ENCODE data around the gene WNT7B. TPM values are rescaled to one million over a fixed set of nuclear protein-coding genes. Genes with fewer than 3 reads are reported as not detected.

WNT7B gene
- polyA plus RNA-seq, 1 of the 3 experiments (the other 2 are of a cell fraction): 0.13 TPM

GRCh38 chr22:46021577-46021976, 44.6 kb upstream of the WNT7B start:
- no peak for DNase-seq
- no peak overlapping the region for H3K4me3 ChIP-seq (ENCODE audit: low read depth in 2 of 2, low read length in 1 of 2)
- no peaks in the 10 kb centered on the region for H3K36me3 ChIP-seq (replicated peaks in 1 of 2; ENCODE audit: control insufficient read depth in 1 of 2, insufficient read depth in 2 of 2, low read length in 1 of 2)
- no peaks in the 10 kb centered on the region for H3K27me3 ChIP-seq (ENCODE audit: insufficient read depth)
- H3K9me3 ChIP-seq: no peaks in the 10 kb centered on the region
- peaks cover 3% of the 10 kb centered on the region; the same call in 1 of the 2 replicates for H3K79me2 ChIP-seq (ENCODE audit: insufficient read depth)
- H3K9me2 ChIP-seq: no peaks in the 10 kb centered on the region
- TF ChIP-seq MEF2A (IDR thresholded peaks at IDR 0.05; ENCODE audit: borderline replicate concordance, low read depth) (no peak), REST (IDR thresholded peaks at IDR 0.05; ENCODE audit: low read depth, low read length) (no peak)
- H3K27ac ChIP-seq (ENCODE audit: low read depth in 2 of 2, low read length in 1 of 2): no peak overlapping the region
- ChIA-PET CTCF (interaction anchor here (0.9 kb wide), 2 partner anchors 15 to 27 kb away, joined by 3 read pairs; no protein-coding TSS in a partner anchor), POLR2A (no interaction called here)
- no peak overlapping the region for H3K9ac ChIP-seq
- H3F3A ChIP-seq (replicated peaks; ENCODE audit: insufficient read depth): peaks cover 21% of the 10 kb centered on the region
- no peaks in the 10 kb centered on the region for H3K4me1 ChIP-seq (ENCODE audit: control insufficient read depth in 1 of 2, insufficient read depth in 2 of 2, low read depth in 1 of 2, low read length in 1 of 2)
- no peak overlapping the region for H3K4me2 ChIP-seq
- H4K20me1 ChIP-seq (ENCODE audit: insufficient read depth): no peaks in the 10 kb centered on the region
- 77% methylated on average over 3 of the region's 3 CpGs for WGBS (ENCODE audit: low lambda C conversion rate)
- H2AFZ ChIP-seq (ENCODE audit: low read depth): no peak overlapping the region

- Histone ChIP-seq H3K79me2 (ENCODE audit: insufficient read depth) (peaks cover 18% of the 10 kb centered on the region), H3K9ac (no peak overlapping the region), H3K4me3 (ENCODE audit: low read depth in 2 of 2, low read length in 1 of 2) (no peak overlapping the region), H3K4me2 (no peak overlapping the region), H3F3A (replicated peaks; ENCODE audit: insufficient read depth) (peaks cover 37% of the 10 kb centered on the region), H3K27me3 (ENCODE audit: insufficient read depth) (no peaks in the 10 kb centered on the region), H3K27ac (ENCODE audit: low read depth in 2 of 2, low read length in 1 of 2) (no peak overlapping the region), H4K20me1 (ENCODE audit: insufficient read depth) (no peaks in the 10 kb centered on the region), H3K4me1 (ENCODE audit: control insufficient read depth in 1 of 2, insufficient read depth in 2 of 2, low read depth in 1 of 2, low read length in 1 of 2) (peaks cover 9 to 13% of the 10 kb centered on the region in 2 experiments), H2AFZ (ENCODE audit: low read depth) (no peak overlapping the region), H3K9me2 (no peaks in the 10 kb centered on the region), H3K36me3 (replicated peaks in 1 of 2; ENCODE audit: control insufficient read depth in 1 of 2, insufficient read depth in 2 of 2, low read length in 1 of 2) (no peaks in the 10 kb centered on the region), H3K9me3 (no peaks in the 10 kb centered on the region)
- ChIA-PET CTCF (interaction anchor here (1.6 to 1.9 kb wide), 3 partner anchors 13 to 34 kb away, joined by 4 to 16 read pairs (median 7); no protein-coding TSS in a partner anchor), POLR2A (interaction anchor here (1.4 kb wide), 1 partner anchor 16 kb away, joined by 3 read pairs; no protein-coding TSS in a partner anchor)
- no peak for TF ChIP-seq SIN3A (IDR thresholded peaks at IDR 0.05; ENCODE audit: borderline replicate concordance, low read depth, low read length)
- TF ChIP-seq NFIC (IDR thresholded peaks at IDR 0.05; ENCODE audit: borderline replicate concordance): no peak
- no peak for TF ChIP-seq RXRA (IDR thresholded peaks at IDR 0.05; ENCODE audit: borderline replicate concordance, low read depth)
- TF ChIP-seq CHD2 (IDR thresholded peaks at IDR 0.05; ENCODE audit: low read length, partially characterized antibody): no peak
- TF ChIP-seq ELF1 (IDR thresholded peaks at IDR 0.05): no peak
- TF ChIP-seq MXI1 (IDR thresholded peaks at IDR 0.05; ENCODE audit: low read depth, low read length): no peak
- no peak for TF ChIP-seq FOSL2 (IDR thresholded peaks at IDR 0.05; ENCODE audit: borderline replicate concordance, low read depth)
- no peak for TF ChIP-seq MAX (IDR thresholded peaks at IDR 0.05; ENCODE audit: low read depth)
- TF ChIP-seq RFX5 (IDR thresholded peaks at IDR 0.05; ENCODE audit: low read length): no peak
- no peak for TF ChIP-seq NRF1 (IDR thresholded peaks at IDR 0.05; ENCODE audit: low read depth, low read length)
- TF ChIP-seq MEF2A (IDR thresholded peaks at IDR 0.05; ENCODE audit: borderline replicate concordance, low read depth): no peak
- TF ChIP-seq CTCF (IDR thresholded peaks at IDR 0.05): no peak
- TF ChIP-seq GABPA (IDR thresholded peaks at IDR 0.05; ENCODE audit: low read depth): no peak
- TF ChIP-seq RAD21 (IDR thresholded peaks at IDR 0.05; ENCODE audit: low read length): no peak
- no peak for TF ChIP-seq FOXM1 (IDR thresholded peaks at IDR 0.05; ENCODE audit: low read depth)
- no peak for TF ChIP-seq REST (IDR thresholded peaks at IDR 0.05; ENCODE audit: low read depth, low read length)
- TF ChIP-seq YY1 (IDR thresholded peaks at IDR 0.05; ENCODE audit: low read depth): no peak
- TF ChIP-seq USF1 (IDR thresholded peaks at IDR 0.05; ENCODE audit: borderline replicate concordance, low read depth): no peak
- no peak for DNase-seq
- 92% methylated on average over 6 of the region's 6 CpGs for WGBS (ENCODE audit: low lambda C conversion rate)
These were observed 42.4 kb upstream of the WNT7B start for GRCh38 chr22:46019351-46019750.
